Measurements from ENCODE around the gene AXIN1.

Gene AXIN1

GRCh38 chr16:266258-267164, 86.0 kb downstream of the AXIN1 start:
- no peaks in the 10 kb centered on the region for H4K20me1 ChIP-seq (ENCODE audit: insufficient read depth, low read length)
- H3K27me3 ChIP-seq (replicated peaks; ENCODE audit: insufficient read depth, low read length): peaks cover 21% of the 10 kb centered on the region
- H2AFZ ChIP-seq (ENCODE audit: low read length): no peak overlapping the region
- H3K27ac ChIP-seq (ENCODE audit: low read length): no peak overlapping the region
- no peak overlapping the region for H3K4me3 ChIP-seq (ENCODE audit: low read length)
- H3F3A ChIP-seq (ENCODE audit: insufficient read depth, low read length): no peaks in the 10 kb centered on the region
- no peak for DNase-seq
- H3K79me2 ChIP-seq (ENCODE audit: low read length): no peaks in the 10 kb centered on the region
- no peaks in the 10 kb centered on the region for H3K36me3 ChIP-seq (replicated peaks; ENCODE audit: insufficient read depth, low read length)
- H3K4me1 ChIP-seq (ENCODE audit: low read length): no peaks in the 10 kb centered on the region
- TF ChIP-seq EZH2 (optimal IDR thresholded peaks at IDR 0.05; ENCODE audit: low read depth, low read length) (no peak), EZH2phosphoT487 (IDR thresholded peaks at IDR 0.05; ENCODE audit: low read length) (no peak), CTCF (IDR thresholded peaks at IDR 0.05; ENCODE audit: low read length) (no peak)
- H3K9me2 ChIP-seq (replicated peaks; ENCODE audit: insufficient read depth, low read length): no peaks in the 10 kb centered on the region
- H3K4me2 ChIP-seq (ENCODE audit: low read depth, low read length): no peak overlapping the region
- H3K9ac ChIP-seq (ENCODE audit: low read length): no peak overlapping the region
- H3K9me3 ChIP-seq (replicated peaks; ENCODE audit: insufficient read depth, low read length): no peaks in the 10 kb centered on the region

GRCh38 chr16:265711-266110, 86.8 kb downstream of the AXIN1 start:
- H3F3A ChIP-seq (ENCODE audit: insufficient read depth, low read length): no peaks in the 10 kb centered on the region
- H4K20me1 ChIP-seq (ENCODE audit: insufficient read depth, low read length): no peaks in the 10 kb centered on the region
- H3K27me3 ChIP-seq (replicated peaks; ENCODE audit: insufficient read depth, low read length): peaks cover 13% of the 10 kb centered on the region
- H3K4me2 ChIP-seq (ENCODE audit: low read depth, low read length): no peak overlapping the region
- no peaks in the 10 kb centered on the region for H3K36me3 ChIP-seq (replicated peaks; ENCODE audit: insufficient read depth, low read length)
- no peak overlapping the region for H3K9ac ChIP-seq (ENCODE audit: low read length)
- DNase-seq: no peak
- no peaks in the 10 kb centered on the region for H3K79me2 ChIP-seq (ENCODE audit: low read length)
- H2AFZ ChIP-seq (ENCODE audit: low read length): no peak overlapping the region
- H3K9me2 ChIP-seq (replicated peaks; ENCODE audit: insufficient read depth, low read length): no peaks in the 10 kb centered on the region
- H3K9me3 ChIP-seq (replicated peaks; ENCODE audit: insufficient read depth, low read length): no peaks in the 10 kb centered on the region
- no peak overlapping the region for H3K4me3 ChIP-seq (ENCODE audit: low read length)
- no peak overlapping the region for H3K27ac ChIP-seq (ENCODE audit: low read length)
- TF ChIP-seq EZH2phosphoT487 (IDR thresholded peaks at IDR 0.05; ENCODE audit: low read length): no peak
- no peak for TF ChIP-seq CTCF (IDR thresholded peaks at IDR 0.05; ENCODE audit: low read length)
- no peak for TF ChIP-seq EZH2 (optimal IDR thresholded peaks at IDR 0.05; ENCODE audit: low read depth, low read length)
- no peaks in the 10 kb centered on the region for H3K4me1 ChIP-seq (ENCODE audit: low read length)

GRCh38 chr16:265002-265529, 87.5 kb downstream of the AXIN1 start:
- H3K9me2 ChIP-seq (replicated peaks; ENCODE audit: insufficient read depth, low read length): no peaks in the 10 kb centered on the region
- H3K79me2 ChIP-seq (ENCODE audit: low read length): no peaks in the 10 kb centered on the region
- H3F3A ChIP-seq (ENCODE audit: insufficient read depth, low read length): no peaks in the 10 kb centered on the region
- no peak for TF ChIP-seq CTCF (IDR thresholded peaks at IDR 0.05; ENCODE audit: low read length)
- no peak for TF ChIP-seq EZH2phosphoT487 (IDR thresholded peaks at IDR 0.05; ENCODE audit: low read length)
- TF ChIP-seq EZH2 (optimal IDR thresholded peaks at IDR 0.05; ENCODE audit: low read depth, low read length): no peak
- no peak overlapping the region for H3K9ac ChIP-seq (ENCODE audit: low read length)
- no peak overlapping the region for H3K27ac ChIP-seq (ENCODE audit: low read length)
- no peak for DNase-seq
- no peaks in the 10 kb centered on the region for H4K20me1 ChIP-seq (ENCODE audit: insufficient read depth, low read length)
- H3K4me1 ChIP-seq (ENCODE audit: low read length): no peaks in the 10 kb centered on the region
- peaks cover 7% of the 10 kb centered on the region for H3K27me3 ChIP-seq (replicated peaks; ENCODE audit: insufficient read depth, low read length)
- H3K4me3 ChIP-seq (ENCODE audit: low read length): no peak overlapping the region
- no peaks in the 10 kb centered on the region for H3K9me3 ChIP-seq (replicated peaks; ENCODE audit: insufficient read depth, low read length)
- no peak overlapping the region for H3K4me2 ChIP-seq (ENCODE audit: low read depth, low read length)
- H3K36me3 ChIP-seq (replicated peaks; ENCODE audit: insufficient read depth, low read length): no peaks in the 10 kb centered on the region
- H2AFZ ChIP-seq (ENCODE audit: low read length): no peak overlapping the region
